GM11168 (cell line): ENCODE measurements around the gene GRID1.

ENCODE experiments used
- in situ Hi-C: fragments of 300-500 bp; cut with MboI; formaldehyde crosslinking; loops from one replicate; pipeline ENCODE4 v1.12.0; 2022; ENCODE audit warnings: low sequenced_read_pairs; ENCODE audit not compliant: unreplicated experiment

The GRID1 gene

GRCh38 chr10:86341361-86341811, 25.2 kb downstream of the GRID1 start:
- in situ Hi-C loops = no loop called here

- in situ Hi-C loops = no loop called here
Observed at GRCh38 chr10:86340991-86341260, 25.7 kb downstream of the GRID1 start.

- in situ Hi-C loops = no loop called here
Observed at GRCh38 chr10:86340176-86340990, 26.2 kb downstream of the GRID1 start.

GRCh38 chr10:86339226-86339865, 27.2 kb downstream of the GRID1 start:
- in situ Hi-C loops = no loop called here

- in situ Hi-C loops = no loop called here
Observed at GRCh38 chr10:86337121-86337601, 29.4 kb downstream of the GRID1 start.

GRCh38 chr10:86336341-86336740, 30.3 kb downstream of the GRID1 start:
- in situ Hi-C loops = no loop called here

GRCh38 chr10:86335831-86336230, 30.8 kb downstream of the GRID1 start:
- in situ Hi-C loops = no loop called here

GRCh38 chr10:86335257-86335656, 31.3 kb downstream of the GRID1 start:
- in situ Hi-C loops = no loop called here

GRCh38 chr10:86334488-86335085, 32.0 kb downstream of the GRID1 start:
- in situ Hi-C loops = no loop called here

GRCh38 chr10:86333826-86334487, 32.6 kb downstream of the GRID1 start:
- in situ Hi-C loops = no loop called here

GRCh38 chr10:86331861-86332260, 34.7 kb downstream of the GRID1 start:
- in situ Hi-C loops = no loop called here

- in situ Hi-C loops = no loop called here
Observed at GRCh38 chr10:86330778-86331763, 35.5 kb downstream of the GRID1 start.

- in situ Hi-C loops = no loop called here
Observed at GRCh38 chr10:86329896-86330680, 36.5 kb downstream of the GRID1 start.

- in situ Hi-C loops = no loop called here
Observed at GRCh38 chr10:86329093-86329710, 37.4 kb downstream of the GRID1 start.

- in situ Hi-C loops = no loop called here
Observed at GRCh38 chr10:86327954-86328725, 38.5 kb downstream of the GRID1 start.

- in situ Hi-C loops = no loop called here
Observed at GRCh38 chr10:86325158-86325557, 41.4 kb downstream of the GRID1 start.

- in situ Hi-C loops = no loop called here
Observed at GRCh38 chr10:86321568-86321967, 45.0 kb downstream of the GRID1 start.

- in situ Hi-C loops = no loop called here
Observed at GRCh38 chr10:86319676-86320075, 46.9 kb downstream of the GRID1 start.
